Limb (tissue), 2 donors: ENCODE data around the gene TSEN54.

Source experiments
- DNase-seq, 2 donors: peaks; one replicate each; pipeline ENCODE4 v3.0.0-alpha.2; 2016; ENCODE audit errors: extremely low spot score in 2 of 2

Gene TSEN54

DNA sequence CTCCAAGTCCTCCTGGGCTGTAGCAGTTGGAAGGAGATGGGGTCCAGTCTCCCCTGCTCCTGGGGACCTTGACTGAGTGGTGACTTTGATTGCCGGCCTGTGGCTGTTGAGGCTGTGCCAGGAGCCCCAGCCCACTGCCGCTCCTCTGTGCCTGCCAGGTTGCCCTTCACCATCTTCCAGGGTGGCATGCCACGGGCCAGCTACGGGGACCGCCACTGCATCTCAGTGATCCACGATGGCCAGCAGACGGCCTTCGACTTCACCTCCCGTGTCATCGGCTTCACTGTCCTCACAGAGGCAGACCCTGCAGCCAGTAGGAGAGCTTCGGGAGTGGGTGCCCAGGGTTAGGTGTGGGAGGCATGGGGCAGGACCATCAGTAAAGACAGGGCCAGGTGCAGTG lies 47.9 kb downstream of the TSEN54 start:
- DNase-seq, result no peak

DNA sequence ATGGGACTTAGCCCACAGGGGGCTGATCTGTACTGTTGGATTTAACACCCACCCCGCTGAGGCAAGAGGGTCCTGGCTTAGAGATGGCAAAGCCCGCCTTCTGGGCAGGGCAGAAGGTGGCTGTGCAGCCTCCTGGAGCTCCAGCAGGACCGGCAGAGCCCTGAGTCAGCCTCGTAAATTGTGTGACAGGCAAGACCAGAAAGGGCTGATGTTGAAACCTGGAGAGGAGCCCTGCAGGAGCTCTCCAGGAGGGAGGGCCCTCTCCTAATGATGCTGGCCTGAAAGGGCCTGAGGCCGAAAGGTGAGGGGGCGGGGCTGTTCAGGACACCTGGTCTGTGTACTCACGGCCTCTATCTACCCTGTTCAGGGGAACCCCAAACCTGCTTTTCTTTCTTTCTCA lies 48.7 kb downstream of the TSEN54 start:
- no peak for DNase-seq

DNA sequence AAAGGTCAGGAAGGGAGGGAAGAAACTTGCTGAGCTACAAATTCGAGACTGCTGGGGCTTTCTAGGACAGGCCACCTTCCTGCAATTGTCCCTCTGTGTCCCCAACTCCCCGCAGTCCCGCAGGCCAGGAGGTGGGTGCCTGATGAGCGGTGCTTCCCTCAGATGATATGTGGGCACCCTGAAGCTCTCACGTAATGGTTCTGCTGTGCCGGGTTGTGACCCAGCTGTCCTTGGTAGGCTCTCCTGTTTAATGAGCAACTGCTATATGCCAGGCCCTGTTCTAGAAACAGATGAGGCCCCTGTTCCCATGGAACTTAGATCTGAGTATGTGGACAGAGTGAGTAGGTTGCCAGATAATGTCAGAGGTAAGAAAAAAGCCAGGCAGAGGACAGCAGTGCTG lies 49.3 kb downstream of the TSEN54 start:
- no peak for DNase-seq

DNA sequence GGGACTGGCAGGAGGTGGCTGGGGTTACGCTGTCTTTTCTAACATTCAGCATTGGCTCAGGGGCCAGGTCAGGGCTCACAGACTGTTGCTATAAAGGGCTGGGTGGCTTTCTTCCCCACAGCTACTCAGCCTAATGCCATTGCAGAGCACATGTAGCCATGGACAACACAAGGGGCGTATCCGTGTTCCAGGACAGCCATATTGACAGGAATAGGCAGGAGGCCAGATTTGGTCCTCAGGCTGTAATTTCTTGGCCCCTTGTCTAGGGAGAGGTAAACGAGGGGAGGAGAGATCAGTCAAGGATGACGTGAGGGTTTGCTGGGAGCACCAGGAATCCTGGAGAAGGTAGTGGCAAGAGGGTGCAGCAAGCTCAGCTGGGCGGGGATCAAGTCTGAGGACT lies 50.1 kb downstream of the TSEN54 start:
- DNase-seq, result no peak

DNA sequence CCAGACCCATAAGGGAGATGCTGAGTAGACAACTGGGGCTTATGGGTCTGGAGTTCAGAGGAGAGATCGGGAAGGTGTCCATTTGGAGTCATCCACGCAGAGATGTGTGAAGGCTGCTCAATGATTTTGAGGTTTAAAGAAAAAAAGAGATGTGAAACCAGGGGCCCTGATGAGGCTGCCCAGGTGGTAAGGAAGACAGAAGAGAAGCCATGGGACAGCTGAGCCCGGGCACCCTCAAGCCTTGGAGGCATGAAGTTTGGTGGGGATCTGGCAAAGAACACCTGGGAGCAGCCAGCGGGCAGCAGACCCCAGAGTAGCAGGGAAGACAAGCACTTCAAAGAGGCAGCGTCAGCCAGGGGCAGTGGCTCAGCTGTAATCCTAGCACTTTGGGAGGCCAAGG lies 50.5 kb downstream of the TSEN54 start:
- no peak for DNase-seq

DNA sequence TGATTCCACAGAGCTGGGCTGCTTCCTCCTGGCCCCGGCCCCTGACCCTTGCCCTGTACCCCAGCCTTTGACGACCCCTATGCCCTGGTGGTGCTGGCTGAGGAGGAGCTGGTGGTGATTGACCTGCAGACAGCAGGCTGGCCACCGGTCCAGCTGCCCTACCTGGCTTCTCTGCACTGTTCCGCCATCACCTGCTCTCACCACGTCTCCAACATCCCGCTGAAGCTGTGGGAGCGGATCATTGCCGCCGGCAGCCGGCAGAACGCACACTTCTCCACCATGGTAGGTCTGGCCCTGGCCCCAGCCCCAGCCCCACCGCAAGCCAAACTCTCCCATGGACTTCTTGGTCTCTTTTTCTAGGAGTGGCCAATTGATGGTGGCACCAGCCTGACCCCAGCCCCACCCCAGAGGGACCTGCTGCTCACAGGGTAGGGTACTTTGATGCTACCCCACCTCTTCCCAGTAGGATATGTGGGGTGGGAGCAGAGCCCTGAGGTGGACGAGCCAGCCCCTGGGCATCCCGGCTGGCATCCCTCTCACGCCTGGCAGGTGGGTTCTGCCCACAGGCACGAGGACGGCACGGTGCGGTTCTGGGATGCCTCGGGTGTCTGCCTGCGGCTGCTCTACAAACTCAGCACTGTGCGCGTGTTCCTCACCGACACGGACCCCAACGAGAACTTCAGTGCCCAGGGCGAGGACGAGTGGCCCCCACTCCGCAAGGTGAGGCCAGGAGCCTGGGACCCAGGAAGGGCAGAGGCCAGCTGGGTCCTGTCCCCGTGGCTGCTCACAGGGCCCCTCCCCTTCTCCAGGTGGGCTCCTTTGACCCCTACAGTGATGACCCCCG lies 52.3 kb downstream of the TSEN54 start:
- DNase-seq, result no peak

DNA sequence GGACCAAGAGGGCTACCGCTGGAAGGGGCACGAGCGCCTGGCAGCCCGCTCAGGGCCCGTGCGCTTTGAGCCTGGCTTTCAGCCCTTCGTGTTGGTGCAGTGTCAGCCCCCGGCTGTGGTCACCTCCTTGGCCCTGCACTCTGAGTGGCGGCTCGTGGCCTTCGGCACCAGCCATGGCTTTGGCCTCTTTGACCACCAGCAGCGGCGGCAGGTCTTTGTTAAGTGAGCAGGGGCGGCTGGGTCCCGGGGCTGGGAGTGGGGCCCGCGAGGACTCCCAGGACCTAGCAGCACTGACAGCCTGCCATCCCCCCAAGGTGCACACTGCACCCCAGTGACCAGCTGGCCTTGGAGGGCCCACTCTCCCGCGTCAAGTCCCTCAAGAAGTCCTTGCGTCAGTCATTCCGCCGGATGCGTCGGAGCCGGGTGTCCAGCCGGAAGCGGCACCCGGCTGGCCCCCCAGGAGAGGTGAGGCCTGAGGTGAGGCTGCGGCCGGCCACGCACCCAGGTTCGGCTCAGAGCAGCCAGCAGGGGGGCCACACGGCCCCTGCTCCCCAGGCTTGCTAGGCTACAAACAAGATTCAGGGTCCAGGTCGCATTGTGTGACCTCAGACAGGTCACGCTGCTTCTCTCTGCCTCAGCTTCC lies 53.8 kb downstream of the TSEN54 start:
- DNase-seq, result no peak

DNA sequence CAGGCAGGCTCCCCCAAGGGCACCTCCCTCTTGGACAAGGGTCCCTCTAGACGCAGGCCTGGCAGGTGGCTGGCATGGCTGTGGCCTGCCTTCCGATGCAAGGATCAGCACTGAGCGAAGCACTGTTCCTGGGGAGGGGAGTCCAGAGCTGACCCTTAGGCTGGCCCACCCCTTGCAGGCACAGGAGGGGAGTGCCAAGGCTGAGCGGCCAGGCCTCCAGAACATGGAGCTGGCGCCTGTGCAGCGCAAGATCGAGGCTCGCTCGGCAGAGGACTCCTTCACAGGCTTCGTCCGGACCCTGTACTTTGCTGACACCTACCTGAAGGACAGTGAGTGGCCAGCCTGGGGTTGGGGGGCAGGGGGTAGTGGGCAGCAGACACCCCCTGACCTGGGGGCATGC lies 54.4 kb downstream of the TSEN54 start:
- DNase-seq, result no peak

DNA sequence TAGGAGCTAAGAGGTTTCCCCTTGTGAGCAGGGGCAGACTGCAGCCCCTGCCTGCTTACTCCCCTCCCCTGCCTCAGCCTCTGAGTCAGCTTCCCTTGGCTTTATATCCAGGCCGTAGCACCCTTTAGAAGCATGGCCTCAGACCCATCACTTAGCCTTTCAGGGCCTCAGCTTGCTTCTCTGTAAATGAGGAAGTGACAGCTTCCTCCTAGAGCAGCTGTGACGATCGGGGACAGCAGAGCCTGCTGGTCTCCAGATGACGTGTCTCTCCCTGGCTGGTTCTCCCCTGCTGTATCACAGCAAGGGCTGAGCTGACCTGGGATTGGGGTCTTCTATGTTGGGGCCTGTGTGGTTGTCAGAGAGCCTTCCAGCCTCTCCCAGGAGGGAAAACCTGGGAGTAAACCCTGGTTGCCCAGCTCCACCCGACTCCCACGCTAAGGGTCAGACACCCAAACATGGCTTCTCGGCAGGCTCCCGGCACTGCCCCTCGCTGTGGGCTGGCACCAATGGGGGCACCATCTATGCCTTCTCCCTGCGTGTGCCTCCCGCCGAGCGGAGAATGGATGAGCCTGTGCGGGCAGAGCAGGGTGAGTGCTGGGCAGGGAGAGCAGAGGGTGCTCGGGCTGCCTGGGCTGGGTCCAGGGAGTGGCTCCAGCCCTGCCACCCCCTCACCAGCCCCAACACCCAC lies 55.0 kb downstream of the TSEN54 start:
- no peak for DNase-seq

DNA sequence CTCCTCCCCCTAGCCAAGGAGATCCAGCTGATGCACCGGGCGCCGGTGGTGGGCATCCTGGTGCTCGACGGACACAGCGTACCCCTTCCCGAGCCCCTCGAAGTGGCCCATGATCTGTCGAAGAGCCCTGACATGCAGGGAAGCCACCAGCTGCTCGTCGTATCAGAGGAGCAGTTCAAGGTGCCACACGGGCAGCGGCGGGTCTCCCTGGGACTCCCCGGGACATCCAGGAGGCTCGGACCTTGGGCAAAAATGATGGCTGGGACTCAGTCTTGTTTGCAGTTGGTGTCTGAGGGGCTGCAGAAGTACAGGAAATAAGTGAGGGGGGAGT lies 55.5 kb downstream of the TSEN54 start:
- DNase-seq, result no peak

DNA sequence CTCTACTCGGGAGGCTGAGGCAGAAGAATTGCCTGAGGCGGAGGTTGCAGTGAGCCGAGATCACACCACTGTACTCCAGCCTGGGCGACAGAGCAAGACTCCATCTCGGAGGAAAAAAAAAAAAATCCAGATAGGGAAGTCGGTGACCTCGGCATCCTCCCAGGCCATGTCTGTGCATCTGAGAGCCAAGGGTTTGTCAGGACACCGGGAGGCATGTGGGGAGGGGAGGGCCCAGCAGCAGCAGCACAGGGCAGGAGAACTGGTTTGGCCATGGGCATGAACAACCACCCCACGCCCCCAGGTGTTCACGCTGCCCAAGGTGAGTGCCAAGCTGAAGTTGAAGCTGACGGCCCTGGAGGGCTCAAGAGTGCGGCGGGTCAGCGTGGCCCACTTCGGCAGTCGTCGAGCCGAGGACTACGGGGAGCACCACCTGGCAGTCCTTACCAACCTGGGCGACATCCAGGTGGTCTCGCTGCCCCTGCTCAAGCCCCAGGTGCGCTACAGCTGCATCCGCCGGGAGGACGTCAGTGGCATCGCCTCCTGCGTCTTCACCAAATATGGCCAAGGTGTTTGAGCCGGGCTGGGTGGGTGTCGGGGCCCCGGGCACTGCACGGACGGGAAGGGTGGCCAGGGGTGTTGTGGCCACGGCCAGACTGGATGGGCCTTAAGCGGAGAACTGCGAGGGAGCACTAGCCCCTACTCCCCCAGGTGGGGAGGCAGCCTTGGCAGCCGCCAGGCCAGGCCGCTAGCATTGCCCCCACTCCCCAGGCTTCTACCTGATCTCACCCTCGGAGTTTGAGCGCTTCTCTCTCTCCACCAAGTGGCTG lies 56.6 kb downstream of the TSEN54 start:
- DNase-seq, result no peak

DNA sequence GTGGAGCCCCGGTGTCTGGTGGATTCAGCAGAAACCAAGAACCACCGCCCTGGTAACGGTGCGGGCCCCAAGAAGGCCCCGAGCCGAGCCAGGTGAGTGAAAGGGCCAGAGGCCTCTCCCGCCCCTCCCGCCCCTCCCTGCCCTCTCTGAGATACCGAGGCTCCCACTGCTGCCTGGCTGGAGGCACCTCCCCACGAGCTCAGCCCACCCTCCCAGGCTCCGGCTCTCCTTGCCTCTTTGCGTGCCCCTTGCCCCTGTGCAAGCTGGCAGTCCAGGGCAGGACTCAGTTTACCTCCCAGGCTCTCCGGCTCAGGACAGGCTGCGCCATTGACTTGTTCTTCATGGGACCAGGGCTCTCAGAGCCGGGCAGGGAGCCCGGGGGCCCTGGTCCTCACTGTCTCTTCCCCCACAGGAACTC lies 57.2 kb downstream of the TSEN54 start:
- DNase-seq, result no peak

DNA sequence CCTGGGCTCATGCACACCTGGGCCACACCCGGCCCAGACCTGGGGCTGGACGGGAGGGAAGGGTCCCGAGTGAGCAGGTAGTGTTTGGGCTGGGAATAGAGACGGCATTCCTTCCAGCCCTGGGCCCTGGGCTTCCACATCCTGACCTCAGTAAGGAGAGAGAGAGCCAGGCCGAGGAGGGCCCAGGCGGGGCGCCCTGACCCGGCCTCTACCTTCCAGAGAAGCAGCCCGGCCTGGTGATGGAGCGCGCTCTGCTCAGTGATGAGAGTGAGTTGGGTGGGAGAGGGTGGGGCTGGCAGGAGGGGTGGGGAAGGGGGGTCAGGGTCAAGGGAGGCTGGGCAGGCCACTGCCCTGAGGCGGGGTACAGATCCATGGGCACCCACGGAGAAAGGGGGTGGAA lies 57.7 kb downstream of the TSEN54 start:
- no peak for DNase-seq
